ENCODE measurements around the gene CRYAB. TPM values are rescaled to one million over a fixed set of nuclear protein-coding genes. Genes with fewer than 3 reads are reported as not detected.
A peak's percentile ranks its signal among the peaks of the same experiment; 100 is the strongest.

CRYAB gene
- total and polyA plus RNA-seq, 2 of the 4 experiments (the other 2 are of a cell fraction) = 6.5 to 19.5 TPM

DNA sequence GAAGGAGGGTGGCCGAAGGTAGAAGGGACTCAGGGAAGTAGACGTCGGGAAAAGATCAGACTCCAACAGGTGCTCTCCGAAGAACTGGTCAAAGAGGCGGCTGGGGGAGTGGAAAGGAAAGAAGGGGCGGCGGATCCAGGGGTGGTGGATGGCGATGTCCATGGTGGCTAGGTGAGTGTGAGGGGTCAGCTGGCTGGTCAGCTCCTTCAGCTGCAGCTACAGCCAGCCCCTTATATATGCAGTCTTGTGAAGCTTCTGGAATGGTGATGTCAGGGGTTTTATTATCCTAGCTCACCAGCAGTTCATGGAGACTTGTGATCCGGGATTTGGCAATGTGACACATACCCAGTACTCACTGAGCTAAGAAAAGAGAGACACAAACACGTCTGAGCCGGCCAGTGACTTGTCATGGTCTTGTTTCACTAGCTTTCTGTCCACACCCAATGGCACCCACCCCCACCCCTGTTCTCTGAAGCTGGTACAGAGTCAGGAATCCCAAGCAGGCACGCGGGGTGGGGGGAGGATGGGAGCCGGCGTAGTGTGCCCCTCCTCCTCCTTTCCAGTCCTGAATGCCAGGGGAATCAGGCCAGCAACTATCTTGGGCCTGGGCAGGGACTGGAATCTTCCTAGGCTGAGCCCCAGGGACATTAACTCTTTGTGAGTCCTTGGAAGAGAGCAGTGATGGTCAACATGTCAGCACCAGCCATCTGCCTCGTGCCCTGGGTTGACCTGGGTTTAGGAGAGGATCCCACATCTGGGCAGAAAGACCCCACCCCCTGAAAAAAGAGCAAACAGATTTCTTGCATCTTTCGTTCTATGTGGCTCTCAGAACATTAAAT lies at the start of gene CRYAB (continued):
- TF ChIP-seq POLR2A (IDR thresholded peaks at IDR 0.05; ENCODE audit: low read depth, low read length) = peak; percentile 41; the same call in 1 of the 2 replicates
- no peak for TF ChIP-seq CTCF (conservative IDR thresholded peaks at IDR 0.05; ENCODE audit: low read depth, low read length)
- TF ChIP-seq MAZ (IDR thresholded peaks at IDR 0.05; ENCODE audit: borderline replicate concordance, low read depth, low read length) = peak; percentile 85; the same call in 1 of the 2 replicates

DNA sequence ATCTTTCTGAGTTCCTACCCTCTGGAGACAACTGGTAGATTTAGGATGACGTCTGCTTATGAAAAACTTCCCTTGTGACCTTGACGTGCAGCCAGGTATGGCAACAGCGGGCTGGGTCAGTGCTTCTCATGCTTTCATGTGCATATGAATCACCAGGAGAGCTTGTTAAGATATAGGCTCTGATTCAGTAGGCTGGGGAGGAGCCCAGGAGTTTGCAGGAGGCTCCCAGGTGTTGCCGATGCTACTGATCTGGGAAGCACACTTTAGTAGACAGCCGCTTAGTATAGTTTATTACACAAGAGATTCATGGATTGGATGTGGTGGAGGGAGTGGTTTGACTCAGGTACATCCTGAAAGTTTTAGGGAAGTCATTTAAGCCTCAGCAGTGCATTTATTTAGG lies 49.3 kb upstream of the CRYAB start:
- Histone ChIP-seq H4K20me1 (ENCODE audit: insufficient read depth, low read length) (no peaks in the 10 kb centered on the region), H3K9me3 (ENCODE audit: control insufficient read depth, insufficient read depth, low read length) (no peaks in the 10 kb centered on the region), H2AK9ac (replicated peaks; ENCODE audit: low read depth, low read length, poor library complexity) (no peak overlapping the region), H2BK5ac (ENCODE audit: low read depth, low read length, poor library complexity, severe bottlenecking) (no peak overlapping the region), H3K27me3 (ENCODE audit: control insufficient read depth, insufficient read depth, low read length) (no peaks in the 10 kb centered on the region), H2BK120ac (ENCODE audit: low read depth, low read length) (no peak overlapping the region), H3K27ac (ENCODE audit: insufficient read depth, low read length) (no peak overlapping the region), H3K23ac (ENCODE audit: low read depth, low read length) (no peak overlapping the region), H3K9me1 (ENCODE audit: insufficient read depth, low read length) (no peaks in the 10 kb centered on the region), H3K56ac (ENCODE audit: extremely low read depth, insufficient read depth, low read length) (no peak overlapping the region), H3K4me1 (ENCODE audit: control insufficient read depth, insufficient read depth, low read length) (no peaks in the 10 kb centered on the region), H3K14ac (replicated peaks; ENCODE audit: low read depth, low read length) (no peak overlapping the region), H3K18ac (ENCODE audit: low read depth, low read length) (no peak overlapping the region), H2BK20ac (ENCODE audit: low read depth, low read length) (no peak overlapping the region), H4K8ac (ENCODE audit: low read depth in 2 of 2, low read length in 2 of 2) (no peak overlapping the region), H2BK15ac (ENCODE audit: low read depth, low read length) (no peak overlapping the region), H3K36me3 (ENCODE audit: control insufficient read depth, insufficient read depth, low read length) (peaks cover 3% of the 10 kb centered on the region), H3K9ac (ENCODE audit: low read depth, low read length) (no peak overlapping the region), H4K5ac (ENCODE audit: low read depth, low read length) (no peak overlapping the region), H3K4me2 (ENCODE audit: low read depth, low read length) (no peak overlapping the region), H3K79me1 (ENCODE audit: low read depth in 1 of 2, low read length in 2 of 2) (no peaks in the 10 kb centered on the region; a peak in 2 of 4 replicates), H4K91ac (ENCODE audit: insufficient read depth, low read depth, low read length) (no peak overlapping the region), H2AFZ (replicated peaks; ENCODE audit: low read length, poor library complexity) (no peak overlapping the region), H3K4me3 (ENCODE audit: insufficient read depth, low read depth, low read length) (no peak overlapping the region), H2AK5ac (ENCODE audit: low read depth, low read length) (no peak overlapping the region), H3K4ac (ENCODE audit: low read depth, low read length) (no peak overlapping the region)
- no peak for TF ChIP-seq RCOR1 (IDR thresholded peaks at IDR 0.05; ENCODE audit: insufficient replicate concordance, low read length)
- TF ChIP-seq USF2 (IDR thresholded peaks at IDR 0.05; ENCODE audit: low read depth, low read length) = no peak
- no peak for TF ChIP-seq MXI1 (IDR thresholded peaks at IDR 0.05; ENCODE audit: borderline replicate concordance, low read depth, low read length)
- no peak for TF ChIP-seq MAFK (IDR thresholded peaks at IDR 0.05; ENCODE audit: low read depth, low read length)
- ChIA-PET POLR2A (ENCODE audit: unreplicated experiment) (no interaction called here), CTCF (no interaction called here)
- no peak for DNase-seq
- intact Hi-C loops (cut with micrococcal nuclease) = no loop called here
- BruUV-seq (replicated peaks) = no TSS peak
- no peak for ATAC-seq (ENCODE audit: low read depth)
- dilution Hi-C loops (cut with HindIII; ENCODE audit: low sequenced_read_pairs, unreplicated experiment) = no loop called here
- 75% methylated on average over 2 of the region's 5 CpGs; no CpG with 5 or more reads in 1 of the 2 experiments for WGBS, 2 experiments (ENCODE audit: extremely low coverage in 2 of 2, insufficient read length in 1 of 2)
- in situ Hi-C loops (cut with MboI; ENCODE audit: low sequenced_read_pairs) = no loop called here
